OCI-M2 (cell line): ENCODE results near the gene SOX5.

ENCODE experiments used
- DNase-seq: peaks from one replicate; lab custom pipeline; 2025; ENCODE audit not compliant: unreplicated experiment; lab: John Stamatoyannopoulos, UW

The SOX5 gene

DNA sequence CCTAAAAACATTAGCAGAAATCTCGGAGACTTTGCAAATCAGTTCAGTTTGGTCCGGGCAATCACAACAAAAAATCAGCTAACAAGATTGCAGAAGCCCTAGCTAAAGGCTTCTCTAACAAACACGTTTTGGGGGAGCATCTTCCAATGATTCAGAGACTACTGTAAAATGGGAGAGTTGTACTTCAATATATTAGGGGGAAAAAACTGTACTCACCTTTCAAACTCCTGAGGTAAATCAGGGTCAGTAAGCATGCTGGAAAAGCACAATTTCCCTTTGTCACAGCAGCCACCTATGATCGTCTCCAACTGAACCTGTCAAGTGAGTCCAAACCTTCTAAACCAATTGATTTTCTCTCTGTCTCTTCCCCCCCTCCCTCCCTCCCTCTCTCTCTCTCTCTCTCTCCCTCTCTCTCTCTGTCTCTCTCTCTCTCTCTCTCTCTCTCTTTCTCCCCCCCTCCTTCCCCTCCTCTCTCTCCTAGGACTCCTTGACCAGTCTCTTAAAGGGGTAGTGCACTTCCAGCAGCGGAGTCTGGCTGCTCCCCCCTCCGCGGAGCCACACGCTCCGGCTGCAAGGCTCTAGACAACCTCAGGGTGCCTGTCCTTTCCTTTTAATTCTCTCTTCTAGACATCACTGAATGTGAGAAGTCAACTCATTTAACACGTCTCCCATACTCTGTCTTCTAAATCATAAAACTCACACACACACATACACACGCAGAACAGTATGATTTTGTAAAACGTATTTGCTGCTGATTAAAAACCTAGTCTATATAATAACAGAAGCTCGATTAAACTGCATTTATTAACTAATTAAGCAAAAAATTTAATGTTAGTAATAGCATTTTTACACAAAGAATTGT lies at the start of gene SOX5:
Gene SOX5 (minus strand): TSS at position 323 of the 862 bp plus-strand sequence. CDS start 69 bp downstream, at position 254.
- DNase-seq: no peak

DNA sequence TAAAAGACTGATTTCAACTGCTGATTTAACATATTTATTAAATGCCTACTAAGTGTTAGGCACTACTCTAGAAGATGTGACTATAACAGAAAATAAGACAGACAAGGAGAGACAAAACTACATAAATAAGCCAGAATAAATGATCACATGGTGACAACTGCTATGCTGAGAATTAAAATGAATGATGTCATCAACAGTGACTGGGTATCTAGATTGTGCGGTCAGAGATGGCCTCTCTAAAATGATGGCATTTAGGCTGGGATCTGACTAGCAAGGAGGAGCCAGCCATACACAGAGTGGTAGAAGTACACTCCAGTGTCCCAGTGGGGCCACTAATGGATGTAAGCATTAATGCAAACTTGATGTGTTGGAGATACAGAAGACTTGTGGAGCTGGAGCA lies 37.6 kb upstream of the SOX5 start:
- no peak for DNase-seq

DNA sequence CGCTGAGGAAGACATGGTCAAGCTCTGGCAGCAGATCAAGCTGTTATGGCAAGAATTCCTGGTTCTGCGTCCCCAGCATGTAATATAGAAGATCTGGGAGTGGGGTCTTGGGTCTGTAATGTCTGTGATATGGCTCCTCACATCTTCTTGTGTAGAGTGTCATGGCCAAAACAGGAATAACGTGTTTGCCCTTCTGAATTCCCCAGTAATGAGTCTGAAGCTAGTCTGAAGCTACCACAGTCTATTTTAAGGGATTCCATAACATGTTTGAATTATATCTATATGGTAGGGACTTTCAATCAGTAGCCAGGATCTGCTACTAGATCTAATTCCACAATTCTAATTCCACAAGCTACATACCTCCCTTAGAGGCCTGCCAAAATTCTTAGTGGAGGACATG lies 31.4 kb upstream of the SOX5 start:
- no peak for DNase-seq

DNA sequence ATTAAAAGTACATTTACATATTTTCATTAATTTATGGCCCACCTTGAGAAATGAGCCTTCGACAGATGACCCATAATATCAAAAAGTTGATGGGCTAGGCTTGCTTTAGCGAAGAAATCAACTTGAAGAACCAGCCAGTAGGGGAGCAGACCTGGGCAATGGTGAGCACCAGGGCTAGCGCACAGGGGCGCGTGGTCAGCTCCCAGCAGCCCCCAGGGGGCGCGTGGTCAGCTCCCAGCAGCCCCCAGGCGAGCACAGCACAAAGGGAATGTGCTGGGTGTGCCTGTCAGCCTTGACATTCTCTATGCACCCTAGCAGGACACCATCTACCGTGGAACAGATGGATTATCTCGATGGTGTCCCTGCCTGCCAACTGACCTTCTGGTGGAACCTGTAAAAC lies 15.3 kb upstream of the SOX5 start:
- DNase-seq: no peak

DNA sequence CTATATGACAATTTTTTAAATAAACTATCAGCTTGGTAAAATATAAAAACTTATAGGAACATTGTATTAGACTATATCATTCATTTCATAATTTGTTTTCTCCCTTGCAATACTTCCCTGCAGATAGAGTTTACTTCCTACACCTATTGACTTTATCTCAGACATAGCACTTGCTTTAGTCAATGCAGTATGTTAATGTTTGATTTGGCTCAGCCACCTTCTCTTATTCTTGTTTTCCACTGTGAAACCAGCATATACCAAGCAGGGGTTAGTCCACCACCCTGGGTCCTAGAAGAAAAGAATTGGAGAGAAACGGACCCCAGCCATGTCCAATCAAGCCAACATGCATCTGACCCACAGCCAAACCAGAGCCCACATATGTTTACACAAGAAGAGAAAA lies 10.4 kb upstream of the SOX5 start:
- DNase-seq: no peak

DNA sequence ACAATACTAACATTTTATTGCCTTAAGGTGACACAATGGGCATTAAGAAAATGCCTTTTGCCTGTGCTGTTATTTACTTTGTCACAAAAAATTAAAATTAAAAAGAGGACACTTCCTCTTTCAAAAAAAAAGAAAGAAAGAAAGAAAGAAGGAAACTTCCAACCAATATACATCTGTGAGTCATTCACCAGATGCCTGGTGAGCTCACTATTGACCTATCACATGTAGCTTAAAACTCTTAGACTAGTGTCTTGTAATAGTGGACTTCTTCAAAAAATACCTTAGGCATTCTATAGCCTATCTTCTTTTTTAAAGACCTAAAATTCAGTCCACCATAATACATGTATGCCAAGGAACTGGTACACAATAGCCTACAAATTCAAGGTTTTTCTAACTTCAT lies 4.9 kb upstream of the SOX5 start:
- no peak for DNase-seq

DNA sequence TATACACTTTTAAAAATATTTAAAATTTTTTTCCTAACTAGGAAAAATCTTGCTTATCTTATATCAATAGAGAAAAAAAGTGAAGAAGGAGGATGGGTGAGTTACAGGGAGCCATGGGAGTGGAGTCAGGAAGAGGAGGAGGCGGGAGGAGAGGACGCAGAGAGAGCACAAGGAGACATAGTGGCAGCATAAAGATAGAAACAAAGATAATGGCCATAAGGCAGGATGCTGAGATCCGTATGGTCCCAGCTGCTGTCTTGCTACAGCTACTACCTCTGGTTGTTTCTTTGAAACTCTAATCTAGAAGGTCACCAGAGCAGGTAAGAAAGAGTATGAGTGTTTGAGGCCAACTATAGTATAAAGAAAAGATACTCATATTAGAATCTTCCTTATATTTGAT lies 2.6 kb upstream of the SOX5 start:
- no peak for DNase-seq

DNA sequence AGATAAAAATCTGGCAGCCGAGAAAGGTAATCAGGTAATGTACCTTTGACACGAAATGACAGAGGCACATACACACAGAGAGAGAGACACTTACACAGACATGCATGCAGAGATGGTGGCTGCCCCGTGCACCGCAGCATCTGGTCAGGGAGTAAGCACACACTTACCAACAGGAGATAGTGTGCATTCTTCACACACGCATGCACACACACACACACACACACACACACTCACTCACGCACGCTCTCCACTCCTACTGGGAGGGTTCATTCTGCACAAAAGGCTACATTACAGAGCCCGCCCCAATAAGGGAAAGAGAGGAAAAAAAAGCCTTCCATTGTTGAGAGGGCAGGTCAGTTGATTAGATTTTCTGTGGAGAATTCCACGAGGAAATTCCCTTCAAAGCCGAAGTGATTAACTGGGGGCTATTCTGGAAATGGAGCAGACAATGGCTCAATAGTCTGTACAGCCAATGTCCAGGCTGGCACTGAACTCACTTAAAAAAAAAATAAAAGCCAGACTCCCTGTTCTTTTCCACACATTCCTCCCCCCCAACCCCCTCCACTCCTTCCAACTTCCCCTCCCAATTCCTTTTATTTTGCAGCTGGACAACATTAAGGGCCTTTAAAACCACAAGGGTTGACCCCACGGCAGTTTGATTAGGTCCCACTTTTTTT lies 1.4 kb upstream of the SOX5 start:
- no peak for DNase-seq

DNA sequence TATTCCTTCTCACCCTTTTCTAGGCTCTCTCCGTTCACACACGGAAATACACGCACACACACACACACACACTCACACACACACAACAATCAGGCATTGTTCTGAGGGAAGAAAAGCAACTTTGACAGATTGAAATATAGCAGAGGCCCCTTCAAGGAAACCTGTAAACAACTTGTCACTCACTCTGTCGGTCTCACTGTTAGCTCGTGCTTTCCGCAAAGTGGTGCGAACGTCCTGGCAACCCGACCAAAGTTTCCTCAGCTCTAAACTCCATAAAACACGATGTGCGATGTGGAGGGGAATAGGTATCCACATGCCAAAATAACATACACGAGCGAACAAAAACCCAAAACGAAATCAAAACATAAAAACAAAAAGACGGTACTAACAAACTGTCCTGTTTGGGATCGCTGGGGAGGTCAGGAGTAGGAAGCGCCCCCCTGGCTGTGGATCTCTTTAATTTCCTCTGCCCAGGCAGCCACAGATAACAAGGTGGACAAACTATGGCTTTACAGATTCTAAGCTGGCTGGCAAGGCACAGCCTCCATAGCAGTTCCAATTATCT lies 822 bp upstream of the SOX5 start:
- no peak for DNase-seq

DNA sequence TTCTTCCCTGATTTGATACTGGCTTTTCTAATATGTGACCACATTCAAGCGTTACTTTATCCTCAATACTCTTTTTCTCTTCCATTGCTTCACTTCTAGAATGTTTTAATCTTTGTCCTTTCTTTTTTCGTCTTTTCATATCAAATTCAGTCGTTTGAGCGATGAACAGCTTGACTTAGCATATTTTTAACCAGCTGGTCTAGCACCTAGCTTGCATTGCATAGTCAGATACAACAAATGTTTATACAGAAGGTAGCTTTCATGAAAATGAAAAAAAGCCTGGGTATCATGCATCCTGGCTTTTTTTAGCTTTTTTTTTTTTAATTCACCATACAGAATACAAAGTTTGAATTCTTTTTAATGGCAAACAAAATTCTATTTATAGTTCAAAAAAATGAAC lies 1.2 kb downstream of the SOX5 start:
- no peak for DNase-seq

DNA sequence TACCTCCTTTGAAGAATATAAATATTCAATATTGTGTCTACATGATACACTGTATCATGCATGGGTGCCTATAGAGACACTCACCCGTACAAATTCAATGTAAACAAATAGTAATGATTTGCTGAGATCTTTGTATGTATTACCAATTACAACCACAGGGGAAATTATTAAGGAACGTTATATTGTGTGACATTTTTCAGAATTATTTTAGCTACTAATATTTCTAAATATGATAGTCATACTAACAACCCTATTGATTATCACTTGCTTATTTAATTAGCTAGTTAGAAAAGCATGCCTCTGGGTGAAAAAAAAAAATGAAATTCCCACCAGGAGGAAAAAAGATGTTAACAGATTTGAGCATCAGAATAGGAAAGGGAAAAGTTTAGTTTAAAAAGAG lies 2.1 kb downstream of the SOX5 start:
- DNase-seq: no peak

DNA sequence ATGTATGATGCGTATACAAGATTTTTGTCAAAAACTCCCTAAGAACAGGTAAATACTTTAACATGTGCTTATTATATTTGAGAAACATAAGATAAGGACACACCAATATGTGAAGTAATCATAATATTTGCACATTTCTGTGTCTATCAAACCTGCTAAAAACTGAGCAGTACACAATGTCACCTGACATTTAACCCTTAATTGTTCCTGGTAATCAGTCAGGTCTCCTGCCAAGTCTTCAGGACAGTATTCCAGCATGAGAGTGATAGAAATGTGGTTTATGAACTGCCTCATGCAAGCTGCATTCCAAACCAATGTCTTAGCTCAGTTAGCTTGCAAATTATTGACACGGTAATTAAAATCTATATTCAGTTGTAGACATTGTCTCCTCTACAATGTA lies 4.2 kb downstream of the SOX5 start:
- DNase-seq: no peak

DNA sequence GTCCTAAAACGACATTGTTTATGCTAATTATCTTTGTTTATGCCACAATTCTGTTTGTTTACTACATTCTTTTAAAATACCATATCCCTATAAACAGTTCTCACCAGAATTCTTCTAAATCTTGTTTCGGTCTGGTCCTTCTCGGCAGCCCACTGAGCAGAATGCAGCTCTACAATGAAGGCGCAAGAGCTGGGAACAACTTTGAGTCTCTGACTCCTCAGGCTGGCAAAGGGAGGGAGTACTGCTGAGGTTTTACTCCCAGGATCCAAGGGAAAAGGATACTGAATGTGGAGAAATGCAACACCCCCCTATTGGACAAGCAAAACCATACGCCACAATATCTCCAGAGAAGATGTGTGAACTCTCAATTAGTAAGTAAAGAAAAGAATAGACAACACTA lies 5.4 kb downstream of the SOX5 start:
- no peak for DNase-seq

DNA sequence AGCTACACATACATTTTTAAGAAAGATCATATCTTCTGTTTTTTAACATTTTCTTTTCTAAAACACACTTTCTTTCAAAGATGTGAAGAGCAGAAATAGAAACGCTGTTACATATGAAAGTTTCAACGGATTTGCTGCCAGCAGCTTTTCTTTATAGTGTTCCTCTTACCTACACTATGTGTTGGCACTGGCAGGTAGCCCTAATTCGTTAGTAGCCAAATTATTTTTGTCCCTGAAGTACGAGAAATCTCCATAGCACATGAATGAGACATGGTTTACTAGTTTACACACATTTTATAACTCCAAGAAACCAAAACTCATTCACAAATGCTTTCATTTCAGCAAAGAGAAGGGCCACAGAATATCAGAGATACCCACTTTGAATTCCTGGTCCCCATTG lies 6.6 kb downstream of the SOX5 start:
- no peak for DNase-seq

DNA sequence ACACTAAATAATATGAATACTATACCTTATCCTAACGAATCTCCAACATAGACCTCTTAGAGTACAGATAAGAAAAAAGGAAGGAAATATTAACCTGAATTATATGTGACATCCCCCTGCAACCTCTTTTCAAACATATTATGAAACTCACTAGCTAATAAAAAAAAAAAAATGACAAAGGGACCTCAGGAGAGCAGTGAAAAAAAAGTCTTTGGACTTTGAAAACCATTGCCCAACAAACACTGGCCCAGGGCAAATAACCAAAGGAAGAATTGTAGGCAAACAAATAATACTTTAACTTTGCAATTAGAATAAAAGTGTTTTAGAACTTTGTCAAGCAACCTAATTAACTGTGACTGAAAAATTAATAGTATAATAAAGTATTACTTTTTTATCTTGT lies 7.7 kb downstream of the SOX5 start:
- DNase-seq: no peak

DNA sequence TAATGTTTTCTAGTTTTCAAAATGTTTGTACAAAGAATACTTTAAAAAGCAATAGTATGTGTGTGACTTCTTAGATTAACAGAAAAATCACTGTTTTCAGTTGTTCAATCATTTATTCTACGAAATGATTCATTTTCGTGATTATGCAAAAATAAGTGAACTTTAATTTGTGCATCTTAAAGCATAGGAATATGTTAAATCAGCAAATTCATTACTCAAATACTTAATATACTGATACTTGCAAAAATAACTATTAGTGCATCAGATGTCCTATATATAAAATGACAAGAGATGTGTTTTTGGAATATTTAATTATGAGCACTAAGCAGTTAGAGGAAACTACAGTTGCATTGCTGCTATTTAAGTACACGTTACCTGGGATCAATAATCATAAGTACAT lies 11.0 kb downstream of the SOX5 start:
- DNase-seq: no peak

DNA sequence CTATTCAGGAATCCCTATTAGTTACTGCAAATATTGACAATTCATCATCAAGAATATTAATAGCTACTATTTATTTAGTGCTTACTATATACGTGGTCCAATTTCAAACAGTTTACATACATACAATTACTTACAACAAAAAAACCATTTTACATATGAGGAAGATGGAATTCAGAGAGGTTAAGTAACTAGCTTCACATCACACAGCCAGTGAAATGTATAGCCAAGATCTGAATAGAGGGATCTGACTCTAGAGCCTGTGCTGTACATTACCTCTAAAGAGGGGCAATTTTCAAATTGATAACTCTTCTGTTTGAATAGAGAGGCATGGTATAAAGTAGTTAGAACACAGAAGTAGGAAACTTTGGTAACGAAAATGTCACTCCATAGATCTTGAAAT lies 18.3 kb downstream of the SOX5 start:
- no peak for DNase-seq

DNA sequence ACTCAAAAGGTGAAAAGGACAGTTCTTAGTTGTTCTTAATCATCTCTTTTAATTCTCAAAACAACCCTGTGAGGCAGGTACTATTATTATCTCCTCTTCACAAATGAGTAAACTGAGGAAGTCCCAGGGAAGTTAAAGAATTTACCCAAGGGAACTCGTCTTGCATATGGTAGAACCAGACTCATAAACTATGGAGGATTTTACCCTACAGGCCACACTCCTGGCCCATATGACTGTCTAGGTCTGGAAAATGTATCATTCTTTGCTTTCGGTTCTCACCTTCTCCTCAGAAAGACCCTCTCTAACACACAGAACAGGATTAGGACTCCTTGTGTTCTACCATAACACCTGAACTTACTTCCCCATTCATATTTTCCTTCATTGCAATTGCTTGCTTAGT lies 18.9 kb downstream of the SOX5 start:
- DNase-seq: no peak

DNA sequence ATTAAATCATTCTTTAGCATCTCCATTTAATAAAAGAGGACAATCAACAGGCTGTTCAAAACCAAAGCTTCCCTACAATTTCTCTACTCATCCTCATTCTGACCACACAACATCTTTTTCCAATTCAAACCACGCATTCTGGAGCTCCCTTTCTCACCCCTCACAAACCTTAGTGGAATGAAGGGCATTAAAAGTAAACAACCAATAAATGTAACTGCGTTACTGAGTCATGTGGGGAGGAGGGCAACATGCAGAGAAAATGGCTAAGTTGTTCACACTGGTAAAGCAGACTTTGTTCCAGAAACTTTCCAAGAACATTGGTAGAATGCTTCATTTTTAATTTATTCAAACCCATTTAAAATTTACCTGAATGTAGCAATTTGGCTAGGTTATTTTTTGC lies 19.6 kb downstream of the SOX5 start:
- no peak for DNase-seq

DNA sequence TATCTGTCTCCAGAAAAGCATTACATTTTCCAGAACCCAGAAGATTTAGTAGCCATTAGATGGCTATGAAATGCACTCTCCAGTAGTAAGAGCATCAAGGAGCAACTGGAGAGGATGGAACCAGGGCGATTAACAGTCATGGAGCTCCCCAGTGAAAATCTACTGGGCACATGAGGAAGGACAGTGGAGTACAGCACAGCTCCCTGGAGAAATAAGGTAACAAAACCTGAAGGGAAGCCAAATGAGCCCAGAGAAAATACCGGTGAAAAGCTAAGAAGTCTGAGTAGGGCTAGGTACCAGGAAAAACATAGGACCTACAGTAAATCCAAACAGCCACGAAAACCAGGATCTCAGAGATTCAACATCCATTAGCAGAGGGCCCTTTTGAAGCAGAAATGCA lies 21.6 kb downstream of the SOX5 start:
- DNase-seq: no peak

DNA sequence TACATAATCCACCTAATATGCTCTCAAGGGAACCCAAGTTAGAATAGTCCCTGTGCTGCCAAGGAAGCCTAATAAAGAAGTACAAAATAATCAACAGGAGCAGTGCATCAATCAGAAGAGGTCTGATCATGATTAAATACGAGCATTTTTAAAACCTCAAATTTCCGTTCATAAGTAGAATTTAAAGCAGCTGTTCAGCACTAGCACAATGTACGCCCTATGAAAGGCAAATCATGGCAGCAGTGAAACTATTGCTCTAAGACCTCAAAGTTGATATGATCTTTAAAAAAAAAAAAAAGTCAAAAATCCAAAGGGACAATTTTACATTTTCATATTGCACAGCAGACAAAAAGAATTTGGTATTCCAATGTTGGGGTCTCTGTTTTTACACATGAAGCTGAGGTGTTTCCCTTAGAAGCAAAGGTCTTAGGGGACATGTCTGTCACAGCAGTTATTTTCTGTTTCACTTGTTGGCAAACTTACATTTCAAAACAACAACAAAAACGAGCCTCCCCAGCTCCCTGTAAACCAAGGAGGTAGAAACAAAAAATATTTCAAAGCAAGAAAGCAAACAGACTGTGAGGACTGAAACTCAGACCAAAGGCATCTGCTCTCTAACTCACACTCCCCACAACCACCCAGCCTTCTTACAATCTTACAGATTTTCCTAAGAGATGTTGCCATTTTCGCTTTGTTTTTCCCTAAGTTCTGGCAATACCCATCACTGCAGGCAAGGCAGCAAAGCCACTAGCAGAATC lies 28.2 kb downstream of the SOX5 start:
- DNase-seq: no peak

DNA sequence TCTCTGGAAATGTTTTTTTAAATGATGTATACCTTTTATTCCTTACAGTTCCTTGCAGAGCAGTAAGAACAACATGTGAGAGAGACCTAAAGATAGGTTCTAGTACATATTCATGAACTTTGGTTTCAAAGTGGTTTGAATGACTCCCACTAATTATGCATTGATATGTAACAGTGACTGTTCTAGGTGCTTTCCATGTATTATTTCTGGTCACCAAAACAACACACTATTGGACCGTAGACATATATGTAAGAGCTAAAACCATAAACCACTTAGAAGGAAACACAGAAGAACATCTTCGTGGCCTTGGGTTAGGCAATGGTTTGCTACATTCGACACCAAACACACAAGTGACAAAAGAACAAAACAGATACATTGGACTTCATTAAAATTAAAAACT lies 37.9 kb downstream of the SOX5 start:
- DNase-seq: no peak
